AG20443 (cell line): ENCODE results near the gene PCDHB1.
"Not testable (repeated sequence)": the region's sequence is repeated elsewhere in the genome, so short reads cannot be mapped to it uniquely, and the experiment has no call there.

Source experiments
- DNase-seq: peaks from one replicate; pipeline ENCODE4 v3.0.0; 2012; ENCODE audit warnings: low spot score, mixed read lengths

The PCDHB1 gene

GRCh38 chr5:141084487-141084989 is 33.4 kb downstream of the PCDHB1 start:
- peak; percentile 78 for DNase-seq

GRCh38 chr5:141094481-141095262 is 43.5 kb downstream of the PCDHB1 start, which contains the start of gene PCDHB2:
Gene PCDHB2 (plus strand): TSS chr5:141094615. CDS start chr5:141094791, 176 bp downstream.
- DNase-seq = peak; percentile 54

GRCh38 chr5:141095263-141095641 is 44.1 kb downstream of the PCDHB1 start:
- no peak for DNase-seq

GRCh38 chr5:141096181-141096580 is 45.0 kb downstream of the PCDHB1 start:
- not testable (repeated sequence) for DNase-seq

- not testable (repeated sequence) for DNase-seq
These were observed 45.4 kb downstream of the PCDHB1 start for GRCh38 chr5:141096586-141096985.

GRCh38 chr5:141100243-141100805 is 49.1 kb downstream of the PCDHB1 start, which contains the start of gene PCDHB3:
Gene PCDHB3 (plus strand): TSS chr5:141100473. CDS start chr5:141100650, 177 bp downstream.
- peak; percentile 72 for DNase-seq

GRCh38 chr5:141101059-141101458 is 49.9 kb downstream of the PCDHB1 start:
- no peak for DNase-seq

- not testable (repeated sequence) for DNase-seq
These were observed 50.9 kb downstream of the PCDHB1 start for GRCh38 chr5:141102070-141102469.

- not testable (repeated sequence) for DNase-seq
These were observed 51.3 kb downstream of the PCDHB1 start for GRCh38 chr5:141102471-141102870.

GRCh38 chr5:141105350-141105749 is 54.2 kb downstream of the PCDHB1 start:
- no peak for DNase-seq
